ENCODE measurements around the gene FAM120B. TPM values are rescaled to one million over a fixed set of nuclear protein-coding genes. Genes with fewer than 3 reads are reported as not detected.

Gene FAM120B
- total RNA-seq, 1 donor from 2014 or later = 9.9 TPM

DNA sequence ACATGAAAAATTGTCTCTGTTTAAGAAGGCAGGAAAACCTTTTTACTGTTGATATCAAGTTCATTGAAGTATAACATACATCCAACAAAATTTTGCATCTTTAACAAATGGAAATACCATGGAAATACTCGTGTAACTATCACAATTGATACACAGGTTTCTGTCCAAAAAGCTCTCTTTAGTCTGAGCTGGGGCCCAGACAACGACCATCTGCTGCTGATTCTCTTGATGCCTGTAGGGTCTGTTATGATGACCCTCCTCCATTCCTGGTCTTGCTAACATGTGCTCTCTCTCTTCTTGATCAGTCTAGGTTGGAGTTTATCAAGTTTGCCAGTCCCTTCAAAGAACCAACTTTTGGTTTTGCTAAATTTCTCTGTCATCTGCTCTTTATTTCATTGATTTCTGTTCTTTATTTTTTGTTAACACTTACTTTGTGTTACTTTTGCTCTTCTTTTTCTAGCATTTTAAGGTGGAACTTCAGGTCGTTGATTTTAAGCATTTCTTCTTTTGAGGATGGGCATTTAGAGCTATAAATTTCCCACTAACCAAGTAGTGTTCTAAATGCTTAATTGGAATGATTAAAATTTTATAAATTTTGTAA is 129.8 kb downstream of the FAM120B start:
- Histone ChIP-seq H3K4me3 (no peak overlapping the region), H3K9me3 (no peaks in the 10 kb centered on the region), H3K36me3 (no peaks in the 10 kb centered on the region), H3K27me3 (no peaks in the 10 kb centered on the region), H3K27ac (no peak overlapping the region), H3K4me1 (no peaks in the 10 kb centered on the region)
- no peak for DNase-seq (ENCODE audit: low spot score in 2 of 2)
- no peak for TF ChIP-seq CTCF (IDR thresholded peaks at IDR 0.05)
- intact Hi-C loops (cut with DNase I) = no loop called here

DNA sequence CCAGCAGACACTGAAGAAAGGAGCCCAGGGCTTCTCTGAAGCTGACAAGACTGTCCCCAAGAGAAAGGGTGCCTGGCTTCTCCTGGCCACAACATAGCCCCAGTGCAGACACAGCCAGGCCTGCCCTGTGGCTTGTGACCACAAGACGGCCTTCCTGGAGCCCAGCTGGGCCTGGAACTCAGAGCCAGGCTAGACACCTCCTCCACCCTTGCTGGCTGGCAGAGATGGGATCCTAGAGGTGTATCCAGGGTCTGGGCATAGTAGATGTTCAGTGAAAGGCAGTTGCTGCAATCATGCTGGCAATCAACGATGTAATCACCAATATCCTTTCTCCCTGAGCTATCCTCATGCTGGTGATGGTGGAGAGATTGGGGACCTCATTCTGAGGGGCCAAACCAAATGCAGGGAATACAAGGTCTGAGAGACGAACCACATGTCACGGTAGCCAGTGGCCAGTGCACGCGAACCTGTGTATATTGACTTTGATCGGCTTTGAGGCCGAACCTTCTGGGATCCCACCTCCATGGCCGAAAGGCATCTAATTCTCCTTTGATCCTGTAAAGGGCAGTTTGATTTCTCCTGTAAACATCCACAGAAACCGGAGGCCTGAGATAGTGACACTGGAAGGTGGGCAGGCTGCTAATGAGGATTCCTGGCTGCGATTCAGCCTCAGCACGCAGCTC is 131.3 kb downstream of the FAM120B start:
- H3K27ac ChIP-seq = no peak overlapping the region

DNA sequence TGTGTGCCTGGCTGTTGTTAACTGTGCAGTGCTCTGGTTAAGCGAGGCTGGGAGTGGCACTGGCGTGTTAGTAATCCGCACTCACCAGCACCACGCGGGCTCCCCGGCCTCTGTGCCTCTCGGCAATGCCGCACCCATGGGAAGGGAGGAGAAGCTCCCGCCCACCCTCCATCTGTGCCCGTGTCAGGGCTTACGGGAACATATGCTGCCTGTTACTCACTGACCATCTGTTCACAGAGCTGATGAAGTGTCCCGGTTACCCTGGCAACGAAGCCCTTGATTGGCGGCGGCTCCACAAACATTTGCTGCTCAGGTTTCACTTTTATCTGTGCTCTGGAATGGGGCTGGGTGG is 131.8 kb downstream of the FAM120B start:
- Histone ChIP-seq H3K4me1 (no peaks in the 10 kb centered on the region), H3K4me3 (peak overlapping the region in 1 of 2 donors; percentile 41), H3K27me3 (no peaks in the 10 kb centered on the region), H3K27ac (no peak overlapping the region), H3K9me3 (no peaks in the 10 kb centered on the region), H3K36me3 (no peaks in the 10 kb centered on the region)
- TF ChIP-seq CTCF (IDR thresholded peaks at IDR 0.05) = no peak
- peak; percentile 46 to 82 for DNase-seq (ENCODE audit: low spot score in 2 of 2)
- intact Hi-C loops (cut with DNase I) = no loop called here

More for the DNA sequence above, 131.3 kb downstream of the FAM120B start:
- no peak for TF ChIP-seq CTCF (IDR thresholded peaks at IDR 0.05)
- peak overlapping the region in 1 of 2 donors; percentile 41 for H3K4me3 ChIP-seq
- no peaks in the 10 kb centered on the region for H3K4me1 ChIP-seq
- no peaks in the 10 kb centered on the region for H3K9me3 ChIP-seq
- intact Hi-C loops (cut with DNase I) = no loop called here
- no peaks in the 10 kb centered on the region for H3K36me3 ChIP-seq
- peak in 1 of 2 donors; percentile 51 for DNase-seq (ENCODE audit: low spot score in 2 of 2)
- no peaks in the 10 kb centered on the region for H3K27me3 ChIP-seq

GRCh38 chr6:170438861-170439260 is 132.3 kb downstream of the FAM120B start:
- peak in 1 of 2 donors; percentile 30 for DNase-seq (ENCODE audit: low spot score in 2 of 2)
- Histone ChIP-seq H3K4me3 (no peak overlapping the region), H3K27ac (no peak overlapping the region), H3K4me1 (no peaks in the 10 kb centered on the region), H3K27me3 (no peaks in the 10 kb centered on the region), H3K9me3 (no peaks in the 10 kb centered on the region), H3K36me3 (no peaks in the 10 kb centered on the region)
- intact Hi-C loops (cut with DNase I) = no loop called here
- TF ChIP-seq CTCF (IDR thresholded peaks at IDR 0.05) = no peak

DNA sequence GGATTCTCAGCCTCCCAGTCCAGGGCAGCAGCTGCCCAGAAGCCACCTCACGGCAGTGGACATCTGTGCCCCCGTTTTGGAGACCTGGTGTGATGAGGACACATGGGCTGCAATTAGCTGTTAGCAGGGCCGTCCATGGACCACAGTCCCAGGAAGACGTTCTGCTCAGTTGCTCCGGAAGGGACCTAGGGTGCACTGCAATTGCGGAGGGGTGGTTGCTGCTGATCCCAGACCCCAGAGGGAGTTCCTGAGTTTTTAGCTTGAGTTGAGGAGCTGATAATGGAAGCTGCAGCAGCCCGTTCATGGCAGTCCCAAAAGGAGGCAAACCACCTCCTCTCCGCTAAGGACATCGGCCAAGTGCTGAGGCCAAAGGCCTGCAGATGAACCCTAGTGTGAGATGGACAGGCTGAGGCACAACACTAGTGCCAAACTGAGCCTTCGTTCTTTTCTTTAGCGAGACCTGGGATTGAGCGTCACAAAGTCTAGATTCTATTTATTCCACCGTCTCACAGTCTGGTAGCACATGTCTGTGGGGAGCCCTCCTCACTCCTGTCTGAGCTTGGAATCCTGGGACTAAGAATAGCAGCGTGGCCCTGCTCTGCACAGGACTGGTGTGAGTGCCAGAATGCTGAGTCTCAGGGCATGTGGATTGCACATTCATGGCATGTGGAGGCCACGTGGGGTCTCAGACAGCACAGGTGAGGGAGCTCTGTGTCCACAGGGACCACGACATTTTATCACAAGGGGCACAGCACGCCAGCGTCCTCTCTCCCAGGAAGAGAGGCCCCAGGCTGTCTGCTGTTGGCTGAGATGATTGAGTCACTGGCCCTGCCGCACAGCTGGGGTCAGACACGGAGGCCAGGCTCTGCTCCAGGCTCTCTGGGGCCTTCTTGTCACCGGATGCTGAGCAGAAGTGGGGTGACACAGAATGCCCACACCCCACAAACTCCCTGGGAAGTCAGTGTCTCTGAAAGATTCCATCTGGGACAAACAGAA is 133.1 kb downstream of the FAM120B start:
- intact Hi-C loops (cut with DNase I) = no loop called here
- H3K4me3 ChIP-seq = no peak overlapping the region
- H3K36me3 ChIP-seq = no peaks in the 10 kb centered on the region
- no peak overlapping the region for H3K27ac ChIP-seq
- H3K4me1 ChIP-seq = no peaks in the 10 kb centered on the region
- no peaks in the 10 kb centered on the region for H3K9me3 ChIP-seq
- H3K27me3 ChIP-seq = no peaks in the 10 kb centered on the region
- DNase-seq (ENCODE audit: low spot score in 2 of 2) = peak in 1 of 2 donors; percentile 43
- TF ChIP-seq CTCF (IDR thresholded peaks at IDR 0.05) = no peak

Measured in ascending aorta (tissue), 2 donors.